ENCODE measurements around the gene NHSL1.

NHSL1 gene

GRCh38 chr6:138397128-138398122 lies 101.9 kb downstream of the NHSL1 start:
- Histone ChIP-seq H3K4me3 (ENCODE audit: low read length in 2 of 2) (no peak overlapping the region), H3K9ac (ENCODE audit: low read depth in 1 of 2, low read length in 2 of 2) (no peak overlapping the region), H3K9me3 (ENCODE audit: control insufficient read depth in 2 of 2, low read length in 2 of 2) (no peaks in the 10 kb centered on the region)

DNA sequence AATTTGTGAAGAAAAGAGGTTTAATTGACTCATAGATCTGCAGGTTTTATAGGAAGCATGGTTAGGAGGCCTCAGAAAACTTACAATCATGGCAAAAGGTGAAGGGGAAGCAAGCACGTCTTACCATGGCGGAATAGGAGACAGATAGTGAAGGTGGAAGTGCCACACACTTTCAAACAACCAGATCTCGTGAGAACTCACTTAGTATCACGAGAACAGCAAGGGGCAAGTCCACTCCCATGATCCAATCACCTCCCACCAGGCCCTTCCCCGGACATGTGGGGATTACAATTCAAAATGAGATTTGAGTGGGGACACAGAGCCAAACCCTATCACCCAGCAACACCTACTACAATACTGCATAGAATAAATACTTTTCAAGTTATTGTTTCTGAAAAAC lies 102.6 kb downstream of the NHSL1 start:
- Histone ChIP-seq H3K9me3 (ENCODE audit: control insufficient read depth in 2 of 2, low read length in 2 of 2) (no peaks in the 10 kb centered on the region), H3K27ac (ENCODE audit: low read depth in 2 of 2, low read length in 2 of 2) (no peak overlapping the region)

More at GRCh38 chr6:138397128-138398122, 101.9 kb downstream of the NHSL1 start:
- no peak overlapping the region for H3K27ac ChIP-seq (ENCODE audit: low read depth in 2 of 2, low read length in 2 of 2)
- no peaks in the 10 kb centered on the region for H3K4me1 ChIP-seq (ENCODE audit: control insufficient read depth in 2 of 2, insufficient read depth in 2 of 2, low read length in 2 of 2)
- no peaks in the 10 kb centered on the region for H3K36me3 ChIP-seq (ENCODE audit: control insufficient read depth in 2 of 2, insufficient read depth in 2 of 2, low read length in 2 of 2)
- H3K27me3 ChIP-seq (ENCODE audit: control insufficient read depth in 2 of 2, insufficient read depth in 2 of 2, low read length in 2 of 2): no peaks in the 10 kb centered on the region

GRCh38 chr6:138393871-138394783 lies 105.2 kb downstream of the NHSL1 start:
- Histone ChIP-seq H3K27ac (ENCODE audit: low read depth in 2 of 2, low read length in 2 of 2) (no peak overlapping the region), H3K27me3 (ENCODE audit: control insufficient read depth in 2 of 2, insufficient read depth in 2 of 2, low read length in 2 of 2) (no peaks in the 10 kb centered on the region), H3K4me3 (ENCODE audit: low read length in 2 of 2) (no peak overlapping the region), H3K9me3 (ENCODE audit: control insufficient read depth in 2 of 2, low read length in 2 of 2) (no peaks in the 10 kb centered on the region), H3K36me3 (ENCODE audit: control insufficient read depth in 2 of 2, insufficient read depth in 2 of 2, low read length in 2 of 2) (no peaks in the 10 kb centered on the region), H3K4me1 (ENCODE audit: control insufficient read depth in 2 of 2, insufficient read depth in 2 of 2, low read length in 2 of 2) (no peaks in the 10 kb centered on the region), H3K9ac (ENCODE audit: low read depth in 1 of 2, low read length in 2 of 2) (no peak overlapping the region)

More for the DNA sequence above, 102.6 kb downstream of the NHSL1 start:
- Histone ChIP-seq H3K9ac (ENCODE audit: low read depth in 1 of 2, low read length in 2 of 2) (no peak overlapping the region), H3K4me3 (ENCODE audit: low read length in 2 of 2) (no peak overlapping the region), H3K36me3 (ENCODE audit: control insufficient read depth in 2 of 2, insufficient read depth in 2 of 2, low read length in 2 of 2) (no peaks in the 10 kb centered on the region), H3K27me3 (ENCODE audit: control insufficient read depth in 2 of 2, insufficient read depth in 2 of 2, low read length in 2 of 2) (no peaks in the 10 kb centered on the region), H3K4me1 (ENCODE audit: control insufficient read depth in 2 of 2, insufficient read depth in 2 of 2, low read length in 2 of 2) (no peaks in the 10 kb centered on the region)

GRCh38 chr6:138389551-138389950 lies 109.7 kb downstream of the NHSL1 start:
- Histone ChIP-seq H3K9ac (ENCODE audit: low read depth in 1 of 2, low read length in 2 of 2) (no peak overlapping the region), H3K4me3 (ENCODE audit: low read length in 2 of 2) (no peak overlapping the region), H3K27ac (ENCODE audit: low read depth in 2 of 2, low read length in 2 of 2) (no peak overlapping the region), H3K36me3 (ENCODE audit: control insufficient read depth in 2 of 2, insufficient read depth in 2 of 2, low read length in 2 of 2) (no peaks in the 10 kb centered on the region), H3K27me3 (ENCODE audit: control insufficient read depth in 2 of 2, insufficient read depth in 2 of 2, low read length in 2 of 2) (no peaks in the 10 kb centered on the region), H3K9me3 (ENCODE audit: control insufficient read depth in 2 of 2, low read length in 2 of 2) (no peaks in the 10 kb centered on the region), H3K4me1 (ENCODE audit: control insufficient read depth in 2 of 2, insufficient read depth in 2 of 2, low read length in 2 of 2) (no peaks in the 10 kb centered on the region)

GRCh38 chr6:138387577-138388368 lies 111.5 kb downstream of the NHSL1 start:
- H3K36me3 ChIP-seq (ENCODE audit: control insufficient read depth in 2 of 2, insufficient read depth in 2 of 2, low read length in 2 of 2): no peaks in the 10 kb centered on the region
- no peak overlapping the region for H3K27ac ChIP-seq (ENCODE audit: low read depth in 2 of 2, low read length in 2 of 2)
- H3K9ac ChIP-seq (ENCODE audit: low read depth in 1 of 2, low read length in 2 of 2): no peak overlapping the region

DNA sequence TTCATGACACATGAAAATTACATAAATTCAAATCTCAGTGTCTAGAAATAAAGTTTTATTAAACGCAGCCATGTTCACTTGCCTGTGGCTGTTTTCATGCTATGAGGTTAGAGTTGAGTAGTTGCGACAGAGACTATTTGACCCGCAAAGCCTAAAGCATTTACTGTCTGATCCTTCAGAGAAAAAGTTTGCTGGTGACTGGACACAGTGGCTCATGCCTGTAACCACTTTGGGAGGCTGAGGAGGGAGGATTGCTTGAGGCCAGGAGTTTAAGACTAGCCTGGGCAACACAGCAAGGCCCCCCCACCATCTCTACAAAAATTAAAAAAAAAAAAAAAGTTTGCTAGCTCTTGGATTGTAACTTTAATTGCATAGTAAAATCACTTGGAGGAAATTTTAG lies 112.4 kb downstream of the NHSL1 start:
- H3K4me3 ChIP-seq (ENCODE audit: low read length in 2 of 2): no peak overlapping the region
- H3K36me3 ChIP-seq (ENCODE audit: control insufficient read depth in 2 of 2, insufficient read depth in 2 of 2, low read length in 2 of 2): no peaks in the 10 kb centered on the region
- H3K27me3 ChIP-seq (ENCODE audit: control insufficient read depth in 2 of 2, insufficient read depth in 2 of 2, low read length in 2 of 2): no peaks in the 10 kb centered on the region
- no peaks in the 10 kb centered on the region for H3K9me3 ChIP-seq (ENCODE audit: control insufficient read depth in 2 of 2, low read length in 2 of 2)
- no peak overlapping the region for H3K27ac ChIP-seq (ENCODE audit: low read depth in 2 of 2, low read length in 2 of 2)
- no peaks in the 10 kb centered on the region for H3K4me1 ChIP-seq (ENCODE audit: control insufficient read depth in 2 of 2, insufficient read depth in 2 of 2, low read length in 2 of 2)
- no peak overlapping the region for H3K9ac ChIP-seq (ENCODE audit: low read depth in 1 of 2, low read length in 2 of 2)

More at GRCh38 chr6:138387577-138388368, 111.5 kb downstream of the NHSL1 start:
- Histone ChIP-seq H3K4me3 (ENCODE audit: low read length in 2 of 2) (no peak overlapping the region), H3K9me3 (ENCODE audit: control insufficient read depth in 2 of 2, low read length in 2 of 2) (no peaks in the 10 kb centered on the region), H3K27me3 (ENCODE audit: control insufficient read depth in 2 of 2, insufficient read depth in 2 of 2, low read length in 2 of 2) (no peaks in the 10 kb centered on the region), H3K4me1 (ENCODE audit: control insufficient read depth in 2 of 2, insufficient read depth in 2 of 2, low read length in 2 of 2) (no peaks in the 10 kb centered on the region)

- H3K27ac ChIP-seq (ENCODE audit: low read depth in 2 of 2, low read length in 2 of 2): no peak overlapping the region
These were observed 115.5 kb downstream of the NHSL1 start for GRCh38 chr6:138383776-138384175.

GRCh38 chr6:138382498-138383265 lies 116.6 kb downstream of the NHSL1 start:
- Histone ChIP-seq H3K4me1 (ENCODE audit: control insufficient read depth in 2 of 2, insufficient read depth in 2 of 2, low read length in 2 of 2) (no peaks in the 10 kb centered on the region), H3K9me3 (ENCODE audit: control insufficient read depth in 2 of 2, low read length in 2 of 2) (no peaks in the 10 kb centered on the region), H3K4me3 (ENCODE audit: low read length in 2 of 2) (no peak overlapping the region), H3K27me3 (ENCODE audit: control insufficient read depth in 2 of 2, insufficient read depth in 2 of 2, low read length in 2 of 2) (no peaks in the 10 kb centered on the region), H3K9ac (ENCODE audit: low read depth in 1 of 2, low read length in 2 of 2) (no peak overlapping the region), H3K27ac (ENCODE audit: low read depth in 2 of 2, low read length in 2 of 2) (no peak overlapping the region), H3K36me3 (ENCODE audit: control insufficient read depth in 2 of 2, insufficient read depth in 2 of 2, low read length in 2 of 2) (no peaks in the 10 kb centered on the region)

More at GRCh38 chr6:138383776-138384175, 115.5 kb downstream of the NHSL1 start:
- H3K9me3 ChIP-seq (ENCODE audit: control insufficient read depth in 2 of 2, low read length in 2 of 2): no peaks in the 10 kb centered on the region
- no peak overlapping the region for H3K9ac ChIP-seq (ENCODE audit: low read depth in 1 of 2, low read length in 2 of 2)
- H3K27me3 ChIP-seq (ENCODE audit: control insufficient read depth in 2 of 2, insufficient read depth in 2 of 2, low read length in 2 of 2): no peaks in the 10 kb centered on the region
- no peaks in the 10 kb centered on the region for H3K36me3 ChIP-seq (ENCODE audit: control insufficient read depth in 2 of 2, insufficient read depth in 2 of 2, low read length in 2 of 2)
- no peaks in the 10 kb centered on the region for H3K4me1 ChIP-seq (ENCODE audit: control insufficient read depth in 2 of 2, insufficient read depth in 2 of 2, low read length in 2 of 2)
- no peak overlapping the region for H3K4me3 ChIP-seq (ENCODE audit: low read length in 2 of 2)

DNA sequence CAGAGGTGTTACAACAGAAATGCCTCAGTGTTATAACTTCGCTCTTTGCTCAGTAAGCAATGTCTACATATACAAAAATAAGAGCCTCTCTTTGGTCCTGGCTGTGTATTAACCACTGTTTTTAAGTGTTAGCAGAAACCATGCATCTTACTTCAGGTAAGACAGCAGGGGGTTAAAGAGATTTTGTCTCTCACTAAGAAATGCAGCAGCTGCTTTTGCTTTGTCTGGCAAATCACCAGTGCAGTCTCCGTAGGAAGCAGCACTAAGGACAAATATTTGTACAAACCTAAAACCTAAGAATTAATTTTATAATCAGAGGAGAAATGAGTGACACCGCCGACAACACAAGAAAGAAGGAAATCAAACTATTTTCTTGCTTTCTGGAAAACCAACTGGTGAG lies 120.8 kb downstream of the NHSL1 start:
- Histone ChIP-seq H3K9me3 (ENCODE audit: control insufficient read depth in 2 of 2, low read length in 2 of 2) (no peaks in the 10 kb centered on the region), H3K9ac (ENCODE audit: low read depth in 1 of 2, low read length in 2 of 2) (no peak overlapping the region), H3K4me1 (ENCODE audit: control insufficient read depth in 2 of 2, insufficient read depth in 2 of 2, low read length in 2 of 2) (no peaks in the 10 kb centered on the region), H3K4me3 (ENCODE audit: low read length in 2 of 2) (no peak overlapping the region), H3K27me3 (ENCODE audit: control insufficient read depth in 2 of 2, insufficient read depth in 2 of 2, low read length in 2 of 2) (no peaks in the 10 kb centered on the region), H3K36me3 (ENCODE audit: control insufficient read depth in 2 of 2, insufficient read depth in 2 of 2, low read length in 2 of 2) (no peaks in the 10 kb centered on the region), H3K27ac (ENCODE audit: low read depth in 2 of 2, low read length in 2 of 2) (no peak overlapping the region)
